Prostate gland (tissue), 2 donors: Measurements from ENCODE around the gene KLF7.

Source experiments
- CTCF ChIP-seq, 4 experiments: fragments of 200-600 bp in 2 of 4; fragments of 450-650 bp in 2 of 4; sonication (generic) in 2 of 4; IDR thresholded peaks; 1 replicate in 3 of 4; 2 replicates in 1 of 4; pipeline ENCODE4 v1.5.1; 2016 to 2019; ENCODE audit warnings: antibody characterized with exemption in 4 of 4, mild to moderate bottlenecking in 2 of 4, moderate library complexity in 2 of 4
- POLR2A ChIP-seq: fragments of 450-650 bp; IDR thresholded peaks from one replicate; pipeline ENCODE4 v1.6.1; 2016; ENCODE audit warnings: antibody characterized with exemption, mild to moderate bottlenecking
- POLR2AphosphoS5 ChIP-seq: sonication (generic); formaldehyde crosslinking; IDR thresholded peaks from one replicate; pipeline ENCODE4 v1.6.1; 2017; ENCODE audit warnings: antibody characterized with exemption

GRCh38 chr2:207085110-207085509 lies 80.6 kb downstream of the KLF7 start:
- TF ChIP-seq CTCF (IDR thresholded peaks at IDR 0.05) = no peak
- no peak for TF ChIP-seq POLR2AphosphoS5
- TF ChIP-seq POLR2A = no peak
